Measurements from ENCODE around the gene AGAP2.
"Not testable (repeated sequence)": the region's sequence is repeated elsewhere in the genome, so short reads cannot be mapped to it uniquely, and the experiment has no call there.

AGAP2 gene

GRCh38 chr12:57707250-57707649 is 31.3 kb downstream of the AGAP2 start:
- DNase-seq, result no peak

- no peak for DNase-seq
Observed at GRCh38 chr12:57700317-57700716, 38.2 kb downstream of the AGAP2 start.

GRCh38 chr12:57698414-57698813 is 40.1 kb downstream of the AGAP2 start:
- no peak for DNase-seq

- no peak for DNase-seq
Observed at GRCh38 chr12:57697076-57697475, 41.5 kb downstream of the AGAP2 start.

GRCh38 chr12:57695770-57696432 is 42.6 kb downstream of the AGAP2 start:
- DNase-seq, result no peak

- DNase-seq, result peak in 3 of 56 donors; percentile 23 to 42 (median 34)
Observed at GRCh38 chr12:57694459-57695019, 44.0 kb downstream of the AGAP2 start.

- peak; percentile 49 to 100 (median 96) for DNase-seq
Observed at GRCh38 chr12:57693659-57694458, 44.7 kb downstream of the AGAP2 start, which contains the start of gene OS9. OS9 (plus strand) TSS chr12:57694132; CDS start chr12:57694162, 30 bp downstream.

- DNase-seq, result peak in 3 of 56 donors; percentile 30 to 58 (median 50)
Observed at GRCh38 chr12:57693317-57693658, 45.3 kb downstream of the AGAP2 start.

- no peak for DNase-seq
Observed at GRCh38 chr12:57692500-57692899, 46.0 kb downstream of the AGAP2 start.

GRCh38 chr12:57688931-57689330 is 49.6 kb downstream of the AGAP2 start:
- no peak for DNase-seq

- DNase-seq, result no peak
Observed at GRCh38 chr12:57687862-57688261, 50.7 kb downstream of the AGAP2 start.

- DNase-seq, result no peak
Observed at GRCh38 chr12:57679697-57680096, 58.8 kb downstream of the AGAP2 start.

GRCh38 chr12:57677947-57678346 is 60.6 kb downstream of the AGAP2 start:
- not testable (repeated sequence) for DNase-seq

GRCh38 chr12:57674691-57675090 is 63.9 kb downstream of the AGAP2 start:
- no peak for DNase-seq

All from amygdala (tissue), 56 donors.